ENCODE data around the gene NFIA.
A peak's percentile ranks its signal among the peaks of the same experiment; 100 is the strongest.

NFIA gene

DNA sequence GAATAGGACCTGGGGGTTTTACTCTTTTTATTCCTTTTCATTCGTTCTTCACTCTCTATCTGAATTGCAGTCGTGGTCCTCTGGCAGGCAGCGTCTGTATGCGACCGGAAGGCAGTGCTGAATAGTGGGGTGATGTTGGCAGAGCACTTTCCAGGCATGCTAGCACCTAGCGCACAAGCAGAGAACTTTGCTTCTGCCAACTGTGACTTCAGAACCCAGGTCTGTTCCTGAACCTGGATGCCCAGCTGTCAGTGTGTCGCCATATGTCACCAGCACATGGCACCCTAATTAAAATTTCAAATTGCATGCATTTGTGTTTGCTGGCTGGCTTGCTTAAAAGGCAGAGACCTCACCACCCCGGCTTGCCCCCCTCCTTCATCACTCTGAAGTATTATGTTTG, 116.2 kb downstream of the NFIA start:
- no peak overlapping the region for H3K4me3 Mint-ChIP-seq
- H3K9me3 Mint-ChIP-seq = no peaks in the 10 kb centered on the region
- TF ChIP-seq, protein P1, sequence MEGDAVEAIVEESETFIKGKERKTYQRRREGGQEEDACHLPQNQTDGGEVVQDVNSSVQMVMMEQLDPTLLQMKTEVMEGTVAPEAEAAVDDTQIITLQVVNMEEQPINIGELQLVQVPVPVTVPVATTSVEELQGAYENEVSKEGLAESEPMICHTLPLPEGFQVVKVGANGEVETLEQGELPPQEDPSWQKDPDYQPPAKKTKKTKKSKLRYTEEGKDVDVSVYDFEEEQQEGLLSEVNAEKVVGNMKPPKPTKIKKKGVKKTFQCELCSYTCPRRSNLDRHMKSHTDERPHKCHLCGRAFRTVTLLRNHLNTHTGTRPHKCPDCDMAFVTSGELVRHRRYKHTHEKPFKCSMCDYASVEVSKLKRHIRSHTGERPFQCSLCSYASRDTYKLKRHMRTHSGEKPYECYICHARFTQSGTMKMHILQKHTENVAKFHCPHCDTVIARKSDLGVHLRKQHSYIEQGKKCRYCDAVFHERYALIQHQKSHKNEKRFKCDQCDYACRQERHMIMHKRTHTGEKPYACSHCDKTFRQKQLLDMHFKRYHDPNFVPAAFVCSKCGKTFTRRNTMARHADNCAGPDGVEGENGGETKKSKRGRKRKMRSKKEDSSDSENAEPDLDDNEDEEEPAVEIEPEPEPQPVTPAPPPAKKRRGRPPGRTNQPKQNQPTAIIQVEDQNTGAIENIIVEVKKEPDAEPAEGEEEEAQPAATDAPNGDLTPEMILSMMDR (IDR thresholded peaks at IDR 0.05; ENCODE audit: unreplicated experiment in 3 of 3) = no peak
- peak overlapping the region in 1 of 3 experiments; percentile 22 for H3K27ac Mint-ChIP-seq
- no peaks in the 10 kb centered on the region for H3K27me3 Mint-ChIP-seq (ENCODE audit: low read depth)
- H3K36me3 Mint-ChIP-seq (ENCODE audit: low read depth) = no peaks in the 10 kb centered on the region
- peaks cover 56% of the 10 kb centered on the region for H3K4me1 Mint-ChIP-seq

DNA sequence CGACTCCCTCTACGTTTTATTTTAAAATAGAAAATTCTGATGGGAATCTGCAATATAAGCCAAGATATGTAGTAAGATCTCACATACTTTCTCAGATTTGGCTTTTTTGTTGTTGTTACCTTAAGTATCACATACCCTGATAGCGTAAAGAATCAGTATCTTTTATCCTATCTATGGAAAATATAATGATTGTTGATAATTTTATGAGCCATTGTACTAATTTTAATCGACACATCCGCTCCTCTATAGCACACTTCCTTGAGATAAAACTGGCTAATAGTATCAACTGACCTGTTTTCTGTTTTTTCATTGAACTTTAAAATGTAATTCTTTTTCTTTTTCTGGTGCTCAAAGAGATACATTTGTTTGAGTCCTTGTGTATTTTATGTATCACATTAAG, 118.7 kb downstream of the NFIA start:
- TF ChIP-seq, protein P1 (IDR thresholded peaks at IDR 0.05; ENCODE audit: unreplicated experiment in 3 of 3) = no peak
- Mint-ChIP-seq H3K4me1 (peaks cover 46% of the 10 kb centered on the region), H3K36me3 (ENCODE audit: low read depth) (no peaks in the 10 kb centered on the region), H3K27me3 (ENCODE audit: low read depth) (no peaks in the 10 kb centered on the region), H3K4me3 (no peak overlapping the region), H3K9me3 (no peaks in the 10 kb centered on the region), H3K27ac (no peak overlapping the region)

DNA sequence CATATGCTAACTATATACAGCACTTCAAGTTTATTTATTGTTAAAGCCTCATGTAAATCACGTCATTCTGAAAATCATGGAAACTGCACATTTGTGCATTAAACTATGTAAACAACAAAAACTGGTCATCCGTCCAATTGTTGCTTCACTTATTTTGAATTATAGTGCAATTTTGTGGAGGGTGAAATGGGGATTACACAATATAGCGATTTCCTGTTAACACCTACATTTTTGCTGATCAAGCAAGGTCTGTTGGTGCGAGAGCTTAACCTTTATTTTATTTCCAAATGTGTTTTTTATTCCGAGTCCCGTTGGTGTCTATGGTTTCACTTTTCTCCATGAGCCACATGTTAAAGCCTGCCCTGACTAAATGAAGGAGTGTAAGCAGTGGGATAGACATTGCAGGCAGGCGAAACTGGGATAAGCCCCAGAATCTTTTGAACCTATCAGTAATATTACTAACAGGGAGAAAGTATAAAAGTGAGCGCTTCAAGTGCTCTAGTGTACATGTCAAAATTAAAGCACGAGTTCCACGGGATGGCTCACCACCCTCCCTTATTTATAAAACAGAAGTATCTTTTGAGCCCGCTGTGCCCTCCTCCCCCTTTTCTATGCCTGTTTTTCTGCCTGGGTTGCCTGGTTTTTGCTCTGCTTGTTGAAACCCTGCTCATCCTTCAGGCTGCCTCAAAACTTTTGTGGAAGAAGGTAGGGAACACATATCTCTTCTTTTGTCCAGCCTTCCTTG, 120.7 kb downstream of the NFIA start:
- Mint-ChIP-seq H3K27ac (peak overlapping the region; percentile 41 to 88 (median 68)), H3K27me3 (ENCODE audit: low read depth) (no peaks in the 10 kb centered on the region), H3K36me3 (ENCODE audit: low read depth) (no peaks in the 10 kb centered on the region), H3K4me1 (peaks cover 46% of the 10 kb centered on the region), H3K9me3 (no peaks in the 10 kb centered on the region), H3K4me3 (peak overlapping the region in 2 of 3 experiments; percentile 3 to 38)
- TF ChIP-seq, protein P1 (IDR thresholded peaks at IDR 0.05; ENCODE audit: unreplicated experiment in 3 of 3) = no peak

DNA sequence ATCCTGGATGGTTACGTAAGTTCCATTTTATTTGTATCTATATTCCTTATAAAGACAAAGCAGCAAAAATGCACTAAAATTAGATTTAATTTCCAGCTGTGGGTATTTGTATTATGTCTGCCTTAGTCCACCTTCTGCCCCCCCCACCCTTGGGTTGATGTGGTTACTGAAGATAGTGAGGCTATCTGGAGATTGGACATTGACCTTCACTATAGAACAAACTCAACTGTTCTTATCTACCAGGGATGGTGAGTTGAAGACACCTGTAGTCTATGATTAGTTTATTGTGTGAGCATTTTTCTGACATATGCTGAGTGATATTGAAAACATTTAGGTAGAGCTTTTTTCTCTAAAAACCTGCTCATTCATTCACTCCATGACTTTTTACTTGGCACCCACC, 122.2 kb downstream of the NFIA start:
- Mint-ChIP-seq H3K27ac (no peak overlapping the region), H3K4me1 (peaks cover 52% of the 10 kb centered on the region), H3K36me3 (ENCODE audit: low read depth) (no peaks in the 10 kb centered on the region), H3K4me3 (no peak overlapping the region), H3K27me3 (ENCODE audit: low read depth) (no peaks in the 10 kb centered on the region), H3K9me3 (no peaks in the 10 kb centered on the region)
- TF ChIP-seq, protein P1 (IDR thresholded peaks at IDR 0.05; ENCODE audit: unreplicated experiment in 3 of 3) = no peak

DNA sequence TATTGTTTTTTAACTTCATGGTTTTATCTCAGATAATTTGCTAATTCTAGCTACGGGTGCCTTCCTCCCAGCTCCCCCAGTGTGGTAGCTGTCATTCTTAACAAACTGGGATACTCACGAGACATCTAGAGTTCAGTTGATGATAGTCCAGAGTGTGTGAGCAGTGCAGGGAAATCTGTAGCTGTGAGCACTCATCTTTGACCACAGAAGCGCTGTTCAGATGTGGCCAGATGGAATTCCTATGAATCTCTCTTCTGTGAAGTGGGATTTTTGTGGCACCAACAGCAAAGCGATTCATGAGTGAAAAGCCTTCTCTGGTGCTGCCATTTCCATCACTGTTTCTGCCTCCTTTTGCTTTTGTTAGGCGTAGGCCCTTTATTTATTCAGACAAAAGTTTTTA, 125.1 kb downstream of the NFIA start:
- Mint-ChIP-seq H3K4me1 (peaks cover 46% of the 10 kb centered on the region), H3K9me3 (no peaks in the 10 kb centered on the region), H3K4me3 (no peak overlapping the region), H3K36me3 (ENCODE audit: low read depth) (peaks cover 4% of the 10 kb centered on the region), H3K27me3 (ENCODE audit: low read depth) (no peaks in the 10 kb centered on the region), H3K27ac (peak overlapping the region in 2 of 3 experiments; percentile 45 to 84)
- TF ChIP-seq, protein P1 (IDR thresholded peaks at IDR 0.05; ENCODE audit: unreplicated experiment in 3 of 3) = no peak

DNA sequence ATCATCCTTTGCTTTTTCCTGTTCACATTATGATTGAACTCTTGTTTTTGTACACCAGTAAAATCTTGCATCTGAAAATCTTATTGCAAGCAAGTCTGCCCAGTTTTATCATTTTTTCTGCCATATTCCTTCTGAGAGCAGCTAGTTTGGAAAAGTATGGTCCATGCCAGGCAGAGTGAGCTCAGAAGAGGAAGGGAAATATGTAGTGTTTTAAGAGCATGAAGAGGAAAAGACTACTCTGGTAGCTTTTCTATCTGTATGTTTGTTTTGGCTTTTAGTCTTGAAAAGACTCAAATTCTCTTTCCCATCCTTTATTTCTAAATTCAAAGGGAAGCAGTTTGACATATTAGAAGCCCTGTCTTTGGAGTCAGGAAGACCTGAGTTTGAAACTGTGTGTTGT, 125.8 kb downstream of the NFIA start:
- H3K36me3 Mint-ChIP-seq (ENCODE audit: low read depth) = peaks cover 4% of the 10 kb centered on the region
- H3K4me3 Mint-ChIP-seq = no peak overlapping the region
- H3K4me1 Mint-ChIP-seq = peaks cover 45% of the 10 kb centered on the region
- no peaks in the 10 kb centered on the region for H3K27me3 Mint-ChIP-seq (ENCODE audit: low read depth)
- no peaks in the 10 kb centered on the region for H3K9me3 Mint-ChIP-seq
- H3K27ac Mint-ChIP-seq = peak overlapping the region; percentile 45 to 84 (median 55)
- TF ChIP-seq, protein P1 (IDR thresholded peaks at IDR 0.05; ENCODE audit: unreplicated experiment in 3 of 3) = no peak

Measured in nephron (organoid).